ENCODE measurements around the gene PIP4K2A.

- TF ChIP-seq POLR2A (IDR thresholded peaks at IDR 0.05; ENCODE audit: low read depth, low read length) = no peak
- no peak for TF ChIP-seq CTCF (IDR thresholded peaks at IDR 0.05; ENCODE audit: extremely low read depth in 1 of 2, insufficient read depth in 1 of 2, low read depth in 1 of 2, low read length in 2 of 2)
- TF ChIP-seq EZH2 (IDR thresholded peaks at IDR 0.05; ENCODE audit: borderline replicate concordance, low read depth, low read length, severe bottlenecking) = no peak
- no peak for TF ChIP-seq POLR2AphosphoS5 (IDR thresholded peaks at IDR 0.05; ENCODE audit: insufficient read depth, low read depth, low read length)
- TF ChIP-seq JUN (IDR thresholded peaks at IDR 0.05; ENCODE audit: borderline replicate concordance, insufficient read depth, insufficient read length, low read depth) = no peak
- TF ChIP-seq MYC (IDR thresholded peaks at IDR 0.05; ENCODE audit: low read depth, low read length) = no peak
- no peak for TF ChIP-seq MAX (IDR thresholded peaks at IDR 0.05; ENCODE audit: insufficient read depth, insufficient read length)
- TF ChIP-seq FOS (IDR thresholded peaks at IDR 0.05; ENCODE audit: borderline replicate concordance, insufficient read depth, low read length) = no peak
- no peak for TF ChIP-seq GATA2 (IDR thresholded peaks at IDR 0.05; ENCODE audit: insufficient read depth, insufficient read length, low read depth, low read length)
Observed at GRCh38 chr10:22570733-22571430, 143.5 kb downstream of the PIP4K2A start.
